Stimulated activated CD8-positive, alpha-beta memory T cell treated with anti-CD3 and anti-CD28 coated beads, Interleukin-15, amount 100 ng/mL, for 24 hours (primary cell): ENCODE data around the gene KIF26B.

ENCODE experiments used
- DNase-seq: peaks from one replicate; pipeline ENCODE4 v3.0.0-alpha.2; 2020; ENCODE audit warnings: low read depth

The KIF26B gene

DNA sequence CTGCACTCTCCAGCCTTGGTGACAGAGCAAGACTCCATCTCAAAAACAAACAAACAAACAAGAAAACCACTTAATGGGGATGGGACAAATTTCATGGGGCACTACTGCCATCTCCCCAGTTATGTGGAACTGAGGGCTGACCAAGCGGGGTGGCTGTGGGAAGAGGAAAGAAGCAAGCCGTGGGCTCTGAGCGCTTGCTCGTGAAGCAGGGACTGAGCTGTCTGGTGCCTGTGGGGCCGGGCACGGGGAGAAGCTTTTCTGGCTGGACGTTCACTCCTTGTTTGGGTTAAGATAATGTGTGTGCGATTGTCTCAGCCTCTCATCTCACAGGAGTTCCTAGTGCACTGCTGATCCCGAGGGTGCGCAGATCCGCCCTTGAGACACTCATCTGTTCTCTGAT is 22.0 kb upstream of the KIF26B start:
- no peak for DNase-seq

- DNase-seq: no peak
These were observed 20.6 kb upstream of the KIF26B start for GRCh38 chr1:245133995-245134715.

DNA sequence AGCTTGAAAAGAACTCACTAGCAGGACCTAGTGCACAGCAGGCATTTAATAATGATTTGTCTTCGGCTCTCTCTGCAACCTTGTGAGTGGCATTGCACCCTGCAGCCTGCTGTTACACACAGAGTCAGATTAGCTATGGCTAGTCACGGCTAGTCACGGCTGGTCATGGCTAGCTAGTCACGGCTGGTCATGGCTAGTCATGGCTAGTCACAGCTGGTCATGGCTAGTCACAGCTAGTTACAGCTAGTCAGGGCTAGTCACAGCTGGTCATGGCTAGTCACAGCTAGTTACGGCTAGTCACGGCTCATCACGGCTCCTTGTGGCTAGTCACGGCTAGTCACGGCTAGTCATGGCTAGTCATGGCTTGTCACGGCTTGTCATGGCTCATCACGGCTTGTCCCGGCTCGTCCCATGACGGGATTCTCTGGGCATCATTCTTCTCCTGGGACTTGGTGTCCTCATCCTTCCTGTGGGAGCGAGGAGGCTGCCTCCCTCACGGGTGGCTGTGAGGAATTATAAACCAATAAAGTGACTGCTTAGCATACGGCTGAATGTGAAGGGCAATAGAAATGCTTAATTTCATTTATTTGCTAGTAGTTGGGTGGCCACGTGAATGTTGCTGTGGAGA is 12.5 kb upstream of the KIF26B start:
- DNase-seq: no peak

- no peak for DNase-seq
These were observed 11.8 kb upstream of the KIF26B start for GRCh38 chr1:245142976-245143375.

GRCh38 chr1:245143849-245144248 is 10.9 kb upstream of the KIF26B start:
- no peak for DNase-seq

DNA sequence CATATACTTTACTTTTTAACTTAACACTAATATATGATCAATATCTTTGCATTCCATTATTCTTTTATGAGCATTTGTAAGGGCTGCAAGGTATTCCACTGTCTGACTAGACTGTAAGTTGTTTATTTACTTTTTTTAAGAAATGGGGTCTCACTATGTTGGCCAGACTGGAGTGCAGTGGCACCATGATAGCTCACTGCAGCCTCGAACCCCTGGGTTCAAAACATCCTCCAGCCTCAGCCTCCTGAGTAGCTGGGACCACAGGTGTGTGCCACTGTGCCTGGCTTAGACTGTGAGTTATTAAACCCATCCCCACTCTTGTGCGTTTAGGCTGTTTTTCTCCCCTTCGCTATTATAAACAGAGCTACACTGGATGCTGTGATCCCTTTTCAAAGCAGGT is 6.7 kb upstream of the KIF26B start:
- no peak for DNase-seq

DNA sequence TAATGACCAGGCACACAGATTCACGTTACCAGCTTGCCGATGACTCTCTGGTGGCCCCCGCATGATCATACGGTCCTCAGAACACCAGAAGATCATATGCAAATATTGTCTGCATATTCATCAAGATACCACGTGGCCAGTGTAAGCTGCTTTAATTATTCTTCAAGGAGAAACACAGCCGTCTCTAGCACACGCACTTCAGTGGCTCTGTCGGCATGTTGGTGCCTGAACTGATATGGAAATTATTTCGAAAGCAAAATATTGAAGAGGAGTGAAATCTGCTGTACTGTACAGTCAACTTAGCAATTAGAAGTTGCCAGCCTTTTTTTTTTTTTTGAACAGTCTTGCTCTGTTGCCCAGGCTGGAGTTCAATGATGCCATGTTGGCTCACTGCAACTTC is 5.9 kb upstream of the KIF26B start:
- no peak for DNase-seq

GRCh38 chr1:245153081-245153551 is 1.7 kb upstream of the KIF26B start:
- no peak for DNase-seq

- DNase-seq: no peak
These were observed 995 bp upstream of the KIF26B start for GRCh38 chr1:245153552-245154428.

DNA sequence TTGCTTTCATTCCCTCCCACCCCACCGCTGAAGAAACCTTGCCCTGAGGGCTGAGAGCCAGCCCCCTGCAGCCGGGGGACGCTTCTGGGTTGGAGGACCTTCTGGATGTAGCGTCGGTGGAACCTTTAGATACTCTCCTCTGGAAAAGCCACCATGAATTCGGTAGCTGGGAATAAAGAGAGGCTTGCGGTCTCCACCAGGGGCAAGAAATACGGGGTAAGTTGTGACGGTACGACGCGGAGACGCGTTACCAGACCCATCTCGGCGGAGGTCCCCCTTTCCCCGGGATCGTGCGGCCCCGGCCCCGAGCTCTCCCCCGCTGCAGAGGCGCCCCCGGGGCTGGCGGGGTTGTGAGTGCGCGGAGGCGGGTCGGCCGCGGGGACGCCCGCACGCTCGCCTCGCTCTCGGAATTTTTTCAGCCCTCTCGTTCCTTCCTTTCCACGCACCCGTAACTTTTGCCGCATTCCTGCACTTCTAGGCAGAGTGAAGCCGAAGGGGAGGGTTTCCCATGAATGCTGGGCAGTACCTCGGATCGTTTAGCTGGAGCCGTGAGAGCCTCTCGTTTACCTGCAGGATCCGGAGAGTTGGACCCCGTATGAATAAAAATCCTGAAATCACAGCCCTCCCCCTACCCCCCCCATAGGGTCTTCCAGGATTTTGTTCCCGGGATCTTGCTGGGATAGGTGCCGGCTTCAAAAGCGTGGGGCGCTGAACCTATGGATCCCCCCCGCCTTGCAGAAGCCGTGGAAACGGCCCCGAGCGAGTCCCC is 671 bp downstream of the KIF26B start:
- no peak for DNase-seq

- DNase-seq: peak; percentile 53
These were observed 1.4 kb downstream of the KIF26B start for GRCh38 chr1:245156041-245156735.

GRCh38 chr1:245156736-245157505 is 2.1 kb downstream of the KIF26B start:
- DNase-seq: no peak

GRCh38 chr1:245158913-245159312 is 4.1 kb downstream of the KIF26B start:
- DNase-seq: no peak

GRCh38 chr1:245160288-245160687 is 5.5 kb downstream of the KIF26B start:
- no peak for DNase-seq

DNA sequence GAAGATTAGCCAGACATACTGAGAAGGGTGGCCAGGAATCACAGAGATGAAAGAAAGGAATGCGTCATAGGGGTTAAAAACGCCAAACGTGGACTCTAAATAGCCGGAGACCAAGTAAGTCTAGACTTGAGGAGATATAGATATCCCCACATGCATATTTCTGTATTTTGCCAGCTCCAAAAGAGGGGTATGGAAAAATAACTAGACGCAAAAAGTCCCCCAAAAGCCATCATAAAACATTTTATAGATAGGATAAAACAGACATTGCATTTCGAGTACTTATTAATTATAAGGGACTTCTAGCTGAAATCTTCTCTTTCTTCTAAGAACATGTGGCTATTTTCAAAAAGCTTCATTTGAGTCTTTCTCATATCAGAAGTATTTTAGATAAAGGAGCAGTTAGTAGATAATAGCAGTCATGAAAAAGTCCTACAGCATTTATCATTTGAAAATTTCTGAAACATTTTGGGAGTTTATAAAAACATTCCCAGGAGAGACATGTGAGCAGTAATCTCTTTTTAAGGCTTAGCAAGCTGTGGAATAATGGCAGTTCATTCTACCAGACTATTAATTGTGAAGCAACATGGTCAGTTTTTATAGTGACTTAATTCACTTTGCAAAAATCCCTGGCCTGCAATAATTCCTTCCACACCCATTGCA is 6.1 kb downstream of the KIF26B start:
- DNase-seq: no peak

- DNase-seq: no peak
These were observed 7.1 kb downstream of the KIF26B start for GRCh38 chr1:245161866-245162265.

DNA sequence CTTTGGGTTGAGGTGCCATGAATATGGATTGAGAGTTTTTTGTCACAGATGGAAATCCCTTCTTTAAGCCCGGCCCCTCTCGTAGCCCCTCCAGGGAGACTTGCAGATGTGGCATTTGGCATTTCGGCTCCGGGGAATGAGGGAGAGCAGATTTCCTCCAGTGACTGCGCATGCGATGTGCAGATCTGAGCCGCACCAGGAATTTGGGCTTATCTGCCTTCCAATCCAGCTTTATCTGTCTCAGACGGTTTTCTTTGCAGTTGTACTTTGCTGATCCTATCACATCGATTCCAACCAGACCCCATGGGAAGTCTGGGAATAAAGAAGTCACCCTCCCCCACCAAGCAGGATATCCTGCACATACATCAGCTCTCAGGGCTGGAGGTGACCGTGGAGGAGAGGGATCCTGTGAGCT is 11.7 kb downstream of the KIF26B start:
- no peak for DNase-seq

DNA sequence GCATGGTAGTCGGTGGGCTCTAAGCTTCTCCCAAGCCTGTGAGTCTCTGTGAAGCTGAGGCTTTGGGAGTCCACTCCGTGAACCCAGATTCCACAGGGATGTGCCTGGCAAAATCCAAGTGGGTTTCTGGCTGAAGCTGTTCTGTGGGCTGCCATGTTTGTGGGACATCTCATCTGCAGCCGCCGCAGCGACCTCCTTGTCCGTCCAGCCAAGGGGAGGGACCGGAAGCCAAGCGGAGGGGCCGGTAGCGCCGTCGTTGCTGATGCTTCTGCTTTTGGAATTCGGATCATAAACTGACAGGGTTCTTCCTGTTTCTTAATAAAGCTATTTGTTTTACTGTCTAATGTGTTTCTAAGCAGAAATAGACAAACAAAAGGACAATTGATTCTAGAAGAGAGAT is 13.3 kb downstream of the KIF26B start:
- DNase-seq: no peak

DNA sequence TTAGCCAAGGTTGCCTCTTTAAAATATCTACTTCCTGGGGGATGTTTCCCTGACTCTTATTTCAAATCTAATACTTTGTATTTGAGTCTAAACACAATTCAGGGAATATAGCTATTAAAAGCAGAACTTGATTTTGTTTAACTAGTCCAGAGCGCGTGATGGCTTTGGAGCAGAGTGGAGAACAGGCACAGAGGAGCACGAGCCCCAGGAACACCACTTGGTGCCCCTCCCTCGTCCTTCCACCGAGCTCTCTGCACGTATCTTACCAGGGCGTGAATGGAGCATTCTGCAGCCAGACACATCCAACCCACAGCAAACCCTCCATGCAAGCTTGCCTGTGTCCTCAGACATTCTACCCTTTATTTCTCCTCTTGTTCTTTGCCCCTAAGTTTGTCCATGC is 14.1 kb downstream of the KIF26B start:
- DNase-seq: no peak

- no peak for DNase-seq
These were observed 14.6 kb downstream of the KIF26B start for GRCh38 chr1:245169376-245169775.
